ENCODE results near the gene ZNF451.
"Not testable (repeated sequence)": the region's sequence is repeated elsewhere in the genome, so short reads cannot be mapped to it uniquely, and the experiment has no call there.

The ZNF451 gene

GRCh38 chr6:57089687-57090457 is at the start of gene ZNF451:
Gene ZNF451, plus strand, starts transcription at chr6:57090188. Its CDS starts 66 bp downstream, at chr6:57090254.
- DNase-seq, result peak; percentile 99

- not testable (repeated sequence) for DNase-seq
These were observed 45.9 kb upstream of the ZNF451 start for GRCh38 chr6:57044061-57044460.

GRCh38 chr6:57044568-57044967 is 45.4 kb upstream of the ZNF451 start:
- no peak for DNase-seq

- DNase-seq, result peak; percentile 97
These were observed 43.4 kb upstream of the ZNF451 start, which contains the start of gene KIAA1586 for GRCh38 chr6:57046332-57047256. Gene KIAA1586, plus strand, starts transcription at chr6:57046693. Its CDS starts 63 bp downstream, at chr6:57046756.

GRCh38 chr6:57047257-57047585 is 42.8 kb upstream of the ZNF451 start:
- DNase-seq, result not testable (repeated sequence)

GRCh38 chr6:57047859-57048258 is 42.1 kb upstream of the ZNF451 start:
- not testable (repeated sequence) for DNase-seq

GRCh38 chr6:57048577-57048976 is 41.4 kb upstream of the ZNF451 start:
- DNase-seq, result no peak

GRCh38 chr6:57063847-57064246 is 26.1 kb upstream of the ZNF451 start:
- no peak for DNase-seq

- DNase-seq, result no peak
These were observed 25.2 kb upstream of the ZNF451 start for GRCh38 chr6:57064809-57065208.

GRCh38 chr6:57068061-57068460 is 21.9 kb upstream of the ZNF451 start:
- no peak for DNase-seq

- no peak for DNase-seq
These were observed 20.8 kb upstream of the ZNF451 start for GRCh38 chr6:57069228-57069627.

GRCh38 chr6:57069920-57070331 is 20.1 kb upstream of the ZNF451 start:
- no peak for DNase-seq

- no peak for DNase-seq
These were observed 17.9 kb upstream of the ZNF451 start for GRCh38 chr6:57072108-57072507.

GRCh38 chr6:57074383-57074782 is 15.6 kb upstream of the ZNF451 start:
- no peak for DNase-seq

- DNase-seq, result no peak
These were observed 14.9 kb upstream of the ZNF451 start for GRCh38 chr6:57075092-57075491.

- DNase-seq, result no peak
These were observed 11.3 kb upstream of the ZNF451 start for GRCh38 chr6:57078531-57079207.

GRCh38 chr6:57085471-57085870 is 4.5 kb upstream of the ZNF451 start:
- DNase-seq, result no peak

GRCh38 chr6:57086843-57087242 is 3.1 kb upstream of the ZNF451 start:
- no peak for DNase-seq

- no peak for DNase-seq
These were observed 2.1 kb upstream of the ZNF451 start for GRCh38 chr6:57087916-57088315.

GRCh38 chr6:57089265-57089664 is 723 bp upstream of the ZNF451 start:
- no peak for DNase-seq

GRCh38 chr6:57090458-57091067 is 575 bp downstream of the ZNF451 start:
- not testable (repeated sequence) for DNase-seq

- not testable (repeated sequence) for DNase-seq
These were observed 1.4 kb downstream of the ZNF451 start for GRCh38 chr6:57091375-57091774.

- DNase-seq, result no peak
These were observed 4.7 kb downstream of the ZNF451 start for GRCh38 chr6:57094689-57095088.
